HEK293 (cell line): ENCODE measurements around the gene TCF20.
A peak's percentile ranks its signal among the peaks of the same experiment; 100 is the strongest.

Experiments used
- CTCF ChIA-PET: fragments of 350-600 bp; formaldehyde crosslinking; extraction: SDS; loops from one replicate; lab custom pipeline; 2021; ENCODE audit warnings: antibody characterized with exemption; lab: Yijun Ruan, JAX
- POLR2A ChIA-PET: fragments of 300-600 bp; formaldehyde crosslinking; extraction: SDS; loops from one replicate; lab custom pipeline; 2020; ENCODE audit warnings: antibody characterized with exemption, inconsistent platforms; lab: Yijun Ruan, JAX
- H3K27ac ChIP-seq: fragments of 200-500 bp; sonication (Bioruptor generic); 2 replicates; pipeline ENCODE4 v1.5.1; 2014; ENCODE audit warnings: low read depth, low read length, control low read depth, inconsistent platforms; ENCODE audit errors: extremely low read depth
- H3K36me3 ChIP-seq, 2 experiments: fragments of 200-500 bp in 1 of 2; sonication (Bioruptor generic) in 1 of 2; 1 replicate in 1 of 2; 2 replicates in 1 of 2; pipeline ENCODE4 v1.5.1; 2014 to 2017; ENCODE audit warnings: inconsistent platforms in 2 of 2, low read length in 2 of 2; ENCODE audit not compliant: control insufficient read depth in 2 of 2, insufficient read depth in 1 of 2
- H3K4me1 ChIP-seq: fragments of 200-500 bp; sonication (Bioruptor generic); 2 replicates; pipeline ENCODE4 v1.5.1; 2014; ENCODE audit warnings: mild to moderate bottlenecking, low read length, inconsistent platforms; ENCODE audit not compliant: control insufficient read depth, insufficient read depth
- H3K4me3 ChIP-seq: 2 replicates; pipeline ENCODE4 v1.5.1; 2011; ENCODE audit warnings: low read depth, mild to moderate bottlenecking, control low read depth, low read length, moderate library complexity
- H3K9me3 ChIP-seq: fragments of 200-500 bp; sonication (Bioruptor generic); 2 replicates; pipeline ENCODE4 v1.5.1; 2014; ENCODE audit warnings: low read depth, low read length, inconsistent platforms; ENCODE audit not compliant: control insufficient read depth, insufficient read depth
- GLI4 ChIP-seq: fragments of 450-650 bp; formaldehyde crosslinking; IDR thresholded peaks from 2 replicates; pipeline ENCODE4 v1.5.1; 2016; ENCODE audit warnings: missing biosample characterization, missing genetic modification characterization
- KLF10 ChIP-seq: fragments of 450-650 bp; IDR thresholded peaks from 2 replicates; pipeline ENCODE4 v1.5.1; 2018; ENCODE audit warnings: missing biosample characterization, mild to moderate bottlenecking, missing genetic modification characterization
- MYNN ChIP-seq: fragments of 450-650 bp; formaldehyde crosslinking; IDR thresholded peaks from 2 replicates; pipeline ENCODE4 v1.5.1; 2016; ENCODE audit warnings: missing biosample characterization, missing genetic modification characterization, borderline replicate concordance
- SCRT1 ChIP-seq: fragments of 450-650 bp; formaldehyde crosslinking; IDR thresholded peaks from 2 replicates; pipeline ENCODE4 v1.5.1; 2016; ENCODE audit warnings: missing biosample characterization, missing genetic modification characterization, borderline replicate concordance
- ZBTB17 ChIP-seq: fragments of 450-650 bp; formaldehyde crosslinking; IDR thresholded peaks from 2 replicates; pipeline ENCODE4 v1.5.1; 2016; ENCODE audit warnings: missing biosample characterization, missing genetic modification characterization
- ZNF146 ChIP-seq: fragments of 450-650 bp; formaldehyde crosslinking; IDR thresholded peaks from 2 replicates; pipeline ENCODE4 v1.5.1; 2016; ENCODE audit warnings: missing biosample characterization, missing genetic modification characterization
- ZNF202 ChIP-seq: fragments of 450-650 bp; formaldehyde crosslinking; IDR thresholded peaks from 2 replicates; pipeline ENCODE4 v1.5.1; 2016; ENCODE audit warnings: missing biosample characterization, missing genetic modification characterization, borderline replicate concordance
- ZNF341 ChIP-seq: fragments of 450-650 bp; formaldehyde crosslinking; IDR thresholded peaks from 2 replicates; pipeline ENCODE4; 2016; ENCODE audit warnings: low read depth, missing biosample characterization, missing genetic modification characterization
- ZNF548 ChIP-seq: fragments of 450-650 bp; formaldehyde crosslinking; IDR thresholded peaks from 2 replicates; pipeline ENCODE4 v1.5.1; 2016; ENCODE audit warnings: missing biosample characterization, missing genetic modification characterization
- ZNF571 ChIP-seq: fragments of 450-650 bp; formaldehyde crosslinking; IDR thresholded peaks from 2 replicates; pipeline ENCODE4 v1.5.0; 2017; ENCODE audit warnings: missing biosample characterization, missing genetic modification characterization
- ZNF585B ChIP-seq: fragments of 450-650 bp; formaldehyde crosslinking; IDR thresholded peaks from 2 replicates; pipeline ENCODE4 v1.5.1; 2016; ENCODE audit warnings: missing biosample characterization, missing genetic modification characterization
- ZNF768 ChIP-seq: fragments of 450-650 bp; formaldehyde crosslinking; IDR thresholded peaks from 2 replicates; pipeline ENCODE4 v1.5.1; 2018; ENCODE audit warnings: missing biosample characterization, mild to moderate bottlenecking, missing genetic modification characterization
- ZXDB ChIP-seq: fragments of 450-650 bp; formaldehyde crosslinking; IDR thresholded peaks from 2 replicates; pipeline ENCODE4 v1.5.1; 2016; ENCODE audit warnings: missing biosample characterization, missing genetic modification characterization
- TF ChIP-seq, protein P1 (sequence below): fragments of 450-650 bp; formaldehyde crosslinking; IDR thresholded peaks from 2 replicates; pipeline ENCODE4 v1.5.1; 2017; ENCODE audit warnings: missing biosample characterization, missing genetic modification characterization
- TF ChIP-seq, protein P2 (sequence below): fragments of 450-650 bp; formaldehyde crosslinking; IDR thresholded peaks from 2 replicates; pipeline ENCODE4 v1.5.1; 2016; ENCODE audit warnings: missing biosample characterization, missing genetic modification characterization
- TF ChIP-seq, protein P3 (sequence below): fragments of 450-650 bp; formaldehyde crosslinking; IDR thresholded peaks from 2 replicates; pipeline ENCODE4 v1.5.1; 2017; ENCODE audit warnings: missing biosample characterization, missing genetic modification characterization
- TF ChIP-seq, protein P4 (sequence below): fragments of 450-650 bp; formaldehyde crosslinking; IDR thresholded peaks from 2 replicates; pipeline ENCODE4 v1.5.1; 2017; ENCODE audit warnings: missing biosample characterization, missing genetic modification characterization
- TF ChIP-seq, protein P5 (sequence below): fragments of 450-650 bp; formaldehyde crosslinking; IDR thresholded peaks from 2 replicates; pipeline ENCODE4 v1.5.1; 2016; ENCODE audit warnings: missing biosample characterization, missing genetic modification characterization

The TCF20 gene

DNA sequence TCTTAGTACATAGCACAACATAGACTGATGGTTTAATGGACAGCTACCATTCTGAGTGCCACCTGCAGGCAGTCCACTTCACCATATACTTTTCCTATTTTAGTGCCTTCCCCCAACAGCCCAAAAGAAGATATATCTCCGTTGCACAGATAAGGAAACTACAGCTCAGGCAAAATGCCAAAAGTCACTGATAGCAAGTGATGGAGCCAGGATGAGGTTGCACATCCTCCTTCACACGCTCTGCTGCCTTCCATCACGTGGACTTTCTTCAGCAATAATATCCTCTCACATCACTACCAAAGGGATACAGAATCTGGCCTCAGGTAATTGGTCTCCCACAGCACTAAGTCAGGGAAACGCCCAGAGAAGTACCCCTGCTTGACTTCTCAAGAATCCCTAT is 7.5 kb downstream of the TCF20 start:
- H3K36me3 ChIP-seq: no peaks in the 10 kb centered on the region; a peak in 1 of 3 replicates
- TF ChIP-seq, protein P1, sequence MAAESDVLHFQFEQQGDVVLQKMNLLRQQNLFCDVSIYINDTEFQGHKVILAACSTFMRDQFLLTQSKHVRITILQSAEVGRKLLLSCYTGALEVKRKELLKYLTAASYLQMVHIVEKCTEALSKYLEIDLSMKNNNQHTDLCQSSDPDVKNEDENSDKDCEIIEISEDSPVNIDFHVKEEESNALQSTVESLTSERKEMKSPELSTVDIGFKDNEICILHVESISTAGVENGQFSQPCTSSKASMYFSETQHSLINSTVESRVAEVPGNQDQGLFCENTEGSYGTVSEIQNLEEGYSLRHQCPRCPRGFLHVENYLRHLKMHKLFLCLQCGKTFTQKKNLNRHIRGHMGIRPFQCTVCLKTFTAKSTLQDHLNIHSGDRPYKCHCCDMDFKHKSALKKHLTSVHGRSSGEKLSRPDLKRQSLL: peak; percentile 65; the same call in 1 of the 2 replicates
- no peak for TF ChIP-seq GLI4 (tag by site-specific recombination)
- TF ChIP-seq ZXDB: peak; percentile 24; the same call in 1 of the 2 replicates
- TF ChIP-seq, protein P2, sequence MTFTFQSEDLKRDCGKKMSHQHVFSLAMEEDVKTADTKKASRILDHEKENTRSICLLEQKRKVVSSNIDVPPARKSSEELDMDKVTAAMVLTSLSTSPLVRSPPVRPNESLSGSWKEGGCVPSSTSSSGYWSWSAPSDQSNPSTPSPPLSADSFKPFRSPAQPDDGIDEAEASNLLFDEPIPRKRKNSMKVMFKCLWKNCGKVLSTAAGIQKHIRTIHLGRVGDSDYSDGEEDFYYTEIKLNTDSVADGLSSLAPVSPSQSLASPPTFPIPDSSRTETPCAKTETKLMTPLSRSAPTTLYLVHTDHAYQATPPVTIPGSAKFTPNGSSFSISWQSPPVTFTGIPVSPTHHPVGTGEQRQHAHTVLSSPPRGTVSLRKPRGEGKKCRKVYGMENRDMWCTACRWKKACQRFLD (tag by site-specific recombination): no peak
- TF ChIP-seq KLF10 (tag by site-specific recombination): no peak
- TF ChIP-seq MYNN: no peak
- TF ChIP-seq, protein P3, sequence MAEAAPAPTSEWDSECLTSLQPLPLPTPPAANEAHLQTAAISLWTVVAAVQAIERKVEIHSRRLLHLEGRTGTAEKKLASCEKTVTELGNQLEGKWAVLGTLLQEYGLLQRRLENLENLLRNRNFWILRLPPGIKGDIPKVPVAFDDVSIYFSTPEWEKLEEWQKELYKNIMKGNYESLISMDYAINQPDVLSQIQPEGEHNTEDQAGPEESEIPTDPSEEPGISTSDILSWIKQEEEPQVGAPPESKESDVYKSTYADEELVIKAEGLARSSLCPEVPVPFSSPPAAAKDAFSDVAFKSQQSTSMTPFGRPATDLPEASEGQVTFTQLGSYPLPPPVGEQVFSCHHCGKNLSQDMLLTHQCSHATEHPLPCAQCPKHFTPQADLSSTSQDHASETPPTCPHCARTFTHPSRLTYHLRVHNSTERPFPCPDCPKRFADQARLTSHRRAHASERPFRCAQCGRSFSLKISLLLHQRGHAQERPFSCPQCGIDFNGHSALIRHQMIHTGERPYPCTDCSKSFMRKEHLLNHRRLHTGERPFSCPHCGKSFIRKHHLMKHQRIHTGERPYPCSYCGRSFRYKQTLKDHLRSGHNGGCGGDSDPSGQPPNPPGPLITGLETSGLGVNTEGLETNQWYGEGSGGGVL (tag by site-specific recombination): no peak
- no peak for TF ChIP-seq ZNF585B (tag by site-specific recombination)
- no peak for TF ChIP-seq ZNF571 (tag by site-specific recombination)
- TF ChIP-seq SCRT1: no peak
- TF ChIP-seq ZNF548 (tag by site-specific recombination): no peak
- TF ChIP-seq ZNF146 (tag by site-specific recombination): no peak
- TF ChIP-seq ZNF768: no peak
- no peak for TF ChIP-seq ZNF202 (tag by site-specific recombination)
- H3K4me1 ChIP-seq: peaks cover 19% of the 10 kb centered on the region
- H3K27ac ChIP-seq: no peak overlapping the region
- H3K4me3 ChIP-seq: no peak overlapping the region
- no peaks in the 10 kb centered on the region for H3K9me3 ChIP-seq
- ChIA-PET POLR2A (no interaction called here), CTCF (no interaction called here)

DNA sequence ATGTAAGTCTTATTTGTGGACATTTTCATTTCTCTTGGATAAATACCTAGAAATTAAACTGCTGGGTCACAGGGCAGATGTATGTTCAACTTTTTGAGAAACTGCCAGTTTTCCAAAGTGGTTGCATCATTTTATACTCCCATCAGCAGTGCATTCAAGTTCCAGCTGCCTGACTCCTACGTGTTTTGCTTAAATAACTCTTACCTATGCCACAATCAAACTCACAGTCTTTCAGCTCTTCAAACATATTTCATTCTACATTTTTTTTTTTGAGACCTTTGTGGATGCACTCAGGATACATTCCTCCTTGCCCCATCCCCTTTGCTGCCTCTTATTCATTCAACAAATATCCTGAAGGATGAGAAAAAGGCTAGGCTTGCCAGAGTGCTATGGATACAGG is 9.2 kb downstream of the TCF20 start:
- Histone ChIP-seq H3K36me3 (no peaks in the 10 kb centered on the region), H3K4me1 (peaks cover 27% of the 10 kb centered on the region), H3K9me3 (no peaks in the 10 kb centered on the region), H3K27ac (no peak overlapping the region), H3K4me3 (no peak overlapping the region)
- POLR2A ChIA-PET: no interaction called here
- CTCF ChIA-PET: interaction anchor here (0.5 kb wide), 1 partner anchor 1753 kb away, joined by 12 read pairs; no protein-coding TSS in a partner anchor
- TF ChIP-seq, protein P4, sequence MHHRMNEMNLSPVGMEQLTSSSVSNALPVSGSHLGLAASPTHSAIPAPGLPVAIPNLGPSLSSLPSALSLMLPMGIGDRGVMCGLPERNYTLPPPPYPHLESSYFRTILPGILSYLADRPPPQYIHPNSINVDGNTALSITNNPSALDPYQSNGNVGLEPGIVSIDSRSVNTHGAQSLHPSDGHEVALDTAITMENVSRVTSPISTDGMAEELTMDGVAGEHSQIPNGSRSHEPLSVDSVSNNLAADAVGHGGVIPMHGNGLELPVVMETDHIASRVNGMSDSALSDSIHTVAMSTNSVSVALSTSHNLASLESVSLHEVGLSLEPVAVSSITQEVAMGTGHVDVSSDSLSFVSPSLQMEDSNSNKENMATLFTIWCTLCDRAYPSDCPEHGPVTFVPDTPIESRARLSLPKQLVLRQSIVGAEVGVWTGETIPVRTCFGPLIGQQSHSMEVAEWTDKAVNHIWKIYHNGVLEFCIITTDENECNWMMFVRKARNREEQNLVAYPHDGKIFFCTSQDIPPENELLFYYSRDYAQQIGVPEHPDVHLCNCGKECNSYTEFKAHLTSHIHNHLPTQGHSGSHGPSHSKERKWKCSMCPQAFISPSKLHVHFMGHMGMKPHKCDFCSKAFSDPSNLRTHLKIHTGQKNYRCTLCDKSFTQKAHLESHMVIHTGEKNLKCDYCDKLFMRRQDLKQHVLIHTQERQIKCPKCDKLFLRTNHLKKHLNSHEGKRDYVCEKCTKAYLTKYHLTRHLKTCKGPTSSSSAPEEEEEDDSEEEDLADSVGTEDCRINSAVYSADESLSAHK (tag by site-specific recombination): peak; percentile 28; the same call in 1 of the 2 replicates
- no peak for TF ChIP-seq SCRT1
- TF ChIP-seq, all 188 proteins: peak for 1

DNA sequence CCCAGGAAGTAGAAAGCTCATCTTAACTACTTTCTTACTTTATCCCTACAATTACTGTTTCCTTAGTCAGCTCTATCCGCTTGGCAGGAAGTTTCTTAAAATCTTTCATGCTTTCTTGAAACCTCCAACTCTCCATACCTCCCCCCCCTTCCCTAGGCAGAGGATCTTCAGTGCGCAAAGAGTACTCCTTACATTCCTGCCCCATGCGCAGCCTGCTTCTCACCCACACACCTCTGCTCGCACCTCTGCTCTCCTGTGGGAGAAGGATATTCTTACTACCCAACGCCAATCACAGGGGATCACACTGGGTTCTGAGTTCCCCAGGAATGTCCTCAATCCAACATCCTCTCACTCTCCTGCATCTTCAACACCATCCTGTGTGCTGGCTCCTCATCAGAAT is 12.3 kb downstream of the TCF20 start:
- TF ChIP-seq ZNF341 (tag by site-specific recombination) (no peak), ZBTB17 (peak; percentile 23; the same call in 1 of the 2 replicates)
- TF ChIP-seq, protein P5, sequence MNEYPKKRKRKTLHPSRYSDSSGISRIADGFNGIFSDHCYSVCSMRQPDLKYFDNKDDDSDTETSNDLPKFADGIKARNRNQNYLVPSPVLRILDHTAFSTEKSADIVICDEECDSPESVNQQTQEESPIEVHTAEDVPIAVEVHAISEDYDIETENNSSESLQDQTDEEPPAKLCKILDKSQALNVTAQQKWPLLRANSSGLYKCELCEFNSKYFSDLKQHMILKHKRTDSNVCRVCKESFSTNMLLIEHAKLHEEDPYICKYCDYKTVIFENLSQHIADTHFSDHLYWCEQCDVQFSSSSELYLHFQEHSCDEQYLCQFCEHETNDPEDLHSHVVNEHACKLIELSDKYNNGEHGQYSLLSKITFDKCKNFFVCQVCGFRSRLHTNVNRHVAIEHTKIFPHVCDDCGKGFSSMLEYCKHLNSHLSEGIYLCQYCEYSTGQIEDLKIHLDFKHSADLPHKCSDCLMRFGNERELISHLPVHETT (tag by site-specific recombination): no peak
- TF ChIP-seq, protein P4 (tag by site-specific recombination): peak; percentile 72
- Histone ChIP-seq H3K9me3 (no peaks in the 10 kb centered on the region), H3K4me1 (peaks cover 13% of the 10 kb centered on the region), H3K27ac (no peak overlapping the region), H3K4me3 (no peak overlapping the region), H3K36me3 (no peaks in the 10 kb centered on the region; a peak in 1 of 3 replicates)
- ChIA-PET POLR2A (no interaction called here), CTCF (interaction anchor here (0.6 to 1.8 kb wide), 3 partner anchors 30 to 186 kb away, joined by 3 to 5 read pairs (median 5); no protein-coding TSS in a partner anchor)
